NCI-H146 treated with DMSO at 0.1 percent for 48 hours (cell line): Measurements from ENCODE around the gene CNTN5.
"Not testable (repeated sequence)": the region's sequence is repeated elsewhere in the genome, so short reads cannot be mapped to it uniquely, and the experiment has no call there.

Experiments
- DNase-seq: peaks from one replicate; lab custom pipeline; 2025; ENCODE audit not compliant: unreplicated experiment; lab: John Stamatoyannopoulos, UW

CNTN5 gene

GRCh38 chr11:99020352-99021225 is at the start of gene CNTN5:
TSS of gene CNTN5 (plus strand) at chr11:99020949.
- DNase-seq = peak; percentile 94

- no peak for DNase-seq
Observed at GRCh38 chr11:98979205-98979604, 41.5 kb upstream of the CNTN5 start.

GRCh38 chr11:99015634-99016454 is 4.9 kb upstream of the CNTN5 start:
- peak; percentile 61 for DNase-seq

DNA sequence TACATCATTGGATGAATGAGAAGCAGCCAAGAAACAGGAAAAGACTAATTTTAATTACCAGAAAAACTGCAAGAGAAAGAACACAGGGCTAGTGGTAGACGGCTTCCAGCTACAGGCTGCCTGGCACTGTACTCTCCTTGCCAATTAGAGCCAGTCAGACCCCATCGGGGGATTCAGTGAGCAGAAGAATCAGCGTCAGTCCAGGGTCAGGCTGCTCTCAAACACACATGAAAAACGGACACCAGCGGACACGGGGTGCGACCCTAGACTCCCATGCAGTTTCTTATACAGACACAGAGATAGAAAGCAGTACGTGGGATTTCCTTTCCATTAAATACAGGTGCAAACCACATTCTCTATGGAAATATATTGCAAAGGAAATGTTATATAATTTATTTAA is 1.1 kb upstream of the CNTN5 start:
- no peak for DNase-seq

DNA sequence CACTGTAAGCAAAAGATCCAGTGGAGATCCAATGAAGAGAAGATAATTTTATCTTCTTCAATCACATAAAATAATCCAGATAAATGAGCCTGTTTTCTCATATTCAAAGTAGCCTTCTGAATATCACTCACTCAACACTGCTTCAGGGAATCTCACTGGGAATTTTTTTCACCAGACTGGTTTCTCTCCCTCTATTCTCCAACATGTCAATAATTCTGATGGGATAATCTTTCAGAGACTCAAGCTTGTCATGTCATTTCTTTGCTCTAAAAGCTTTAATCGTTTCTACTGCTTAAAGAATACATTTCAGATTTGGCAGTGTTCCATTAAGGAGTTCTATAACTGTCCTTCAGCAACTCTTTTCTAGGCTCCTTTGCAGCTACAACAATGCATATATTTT is 16.3 kb downstream of the CNTN5 start:
- DNase-seq = no peak

GRCh38 chr11:99063331-99063730 is 42.6 kb downstream of the CNTN5 start:
- no peak for DNase-seq

DNA sequence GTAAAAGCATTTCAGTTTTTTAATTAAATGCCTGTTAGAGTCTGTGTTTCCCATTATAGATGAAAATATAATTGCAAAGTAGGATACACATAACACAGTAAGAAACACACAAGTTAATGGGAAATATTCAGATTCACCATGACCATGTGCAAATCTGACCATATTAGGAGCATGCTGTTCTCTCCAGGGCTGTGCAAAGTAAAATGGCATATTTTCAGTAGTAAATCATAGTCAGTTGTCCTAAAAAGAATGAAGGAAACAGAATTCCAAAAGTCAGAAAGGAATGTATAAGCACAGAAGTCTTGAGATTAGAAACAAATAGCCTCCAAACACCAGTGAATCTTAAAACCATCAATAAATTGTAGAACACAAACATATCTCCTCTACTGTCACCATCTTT is 44.4 kb downstream of the CNTN5 start:
- no peak for DNase-seq

DNA sequence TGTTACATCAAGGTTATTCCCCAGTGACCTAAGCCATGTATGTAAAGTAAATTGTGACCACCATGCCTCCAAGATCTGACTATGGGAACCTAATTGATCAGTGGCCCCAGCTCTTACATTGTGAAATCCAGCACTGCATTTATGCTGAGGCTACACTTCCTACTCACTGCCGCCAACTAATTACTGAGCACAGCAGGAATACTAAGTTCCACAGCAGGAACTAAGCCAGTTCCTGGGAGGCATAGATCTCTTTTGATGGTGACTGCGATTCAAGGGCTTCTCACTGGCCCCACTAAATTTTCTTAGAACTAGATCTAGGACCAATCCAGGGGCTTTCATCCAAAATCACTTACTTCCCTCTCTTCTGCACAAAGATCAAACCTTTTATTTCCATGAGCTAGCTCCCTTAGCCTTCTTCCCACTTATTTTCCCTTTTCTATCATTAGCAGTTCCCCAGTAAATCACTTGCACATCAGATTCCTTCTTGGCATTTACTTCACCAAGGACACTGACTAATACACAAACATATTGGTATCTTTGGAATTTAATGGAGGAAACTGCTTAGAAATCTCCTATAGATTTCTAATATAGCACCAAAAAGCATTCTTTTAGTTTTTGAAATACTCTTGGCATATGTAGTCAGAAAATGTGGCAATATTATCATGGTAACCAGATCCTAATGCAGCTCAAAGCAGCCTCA is 46.0 kb downstream of the CNTN5 start:
- peak; percentile 75 for DNase-seq

GRCh38 chr11:99068832-99069231 is 48.1 kb downstream of the CNTN5 start:
- peak; percentile 11 for DNase-seq

DNA sequence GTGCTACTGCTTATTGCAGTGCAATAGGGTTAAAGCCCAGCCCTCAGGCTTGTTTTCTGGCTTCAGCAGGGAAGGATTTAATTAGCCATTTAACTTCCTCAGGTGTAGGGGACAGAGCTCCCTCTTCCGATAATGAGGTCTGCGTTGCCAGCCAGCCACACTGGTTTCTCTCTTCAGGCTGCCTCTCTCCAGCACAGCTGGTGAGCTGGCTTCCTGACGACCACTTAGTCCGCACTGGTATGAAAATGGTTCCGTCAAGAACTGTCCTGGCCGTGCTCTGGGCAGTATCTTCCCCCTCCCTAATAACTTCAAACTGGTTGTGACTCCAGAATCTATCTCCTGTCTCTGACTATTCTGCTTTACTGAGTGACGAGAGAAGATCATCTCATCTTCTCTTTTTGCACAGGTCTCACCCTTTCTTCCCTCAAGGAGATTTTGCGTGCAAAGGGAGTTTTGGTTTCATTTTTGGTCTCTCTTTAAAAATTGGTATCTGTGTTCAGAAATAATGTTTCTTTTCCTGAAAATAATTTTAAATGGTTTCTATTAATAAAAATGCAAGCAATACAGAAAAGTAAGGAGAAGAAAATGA is 49.2 kb downstream of the CNTN5 start:
- DNase-seq = peak; percentile 88

DNA sequence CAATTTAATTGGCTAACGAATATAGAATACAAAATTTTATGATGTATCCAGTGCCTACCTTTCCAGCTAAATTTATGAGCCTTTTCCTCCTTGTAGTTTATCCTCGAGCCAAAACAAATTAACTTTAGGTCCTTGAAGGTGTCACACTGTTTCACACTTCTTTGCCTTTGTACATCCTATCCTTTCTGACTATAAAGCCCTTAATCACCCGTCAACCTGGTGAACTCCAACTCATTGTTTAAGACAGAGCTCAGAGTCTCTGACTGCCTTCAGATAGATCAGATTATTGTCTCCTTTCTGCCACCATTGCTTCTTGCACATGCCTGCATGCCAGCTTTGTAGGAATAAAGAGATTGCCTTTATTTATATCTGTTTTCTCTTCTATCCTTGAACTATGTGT is 58.8 kb downstream of the CNTN5 start:
- DNase-seq = no peak

- no peak for DNase-seq
Observed at GRCh38 chr11:99080154-99080553, 59.4 kb downstream of the CNTN5 start.

GRCh38 chr11:99098258-99098657 is 77.5 kb downstream of the CNTN5 start:
- peak; percentile 41 for DNase-seq

DNA sequence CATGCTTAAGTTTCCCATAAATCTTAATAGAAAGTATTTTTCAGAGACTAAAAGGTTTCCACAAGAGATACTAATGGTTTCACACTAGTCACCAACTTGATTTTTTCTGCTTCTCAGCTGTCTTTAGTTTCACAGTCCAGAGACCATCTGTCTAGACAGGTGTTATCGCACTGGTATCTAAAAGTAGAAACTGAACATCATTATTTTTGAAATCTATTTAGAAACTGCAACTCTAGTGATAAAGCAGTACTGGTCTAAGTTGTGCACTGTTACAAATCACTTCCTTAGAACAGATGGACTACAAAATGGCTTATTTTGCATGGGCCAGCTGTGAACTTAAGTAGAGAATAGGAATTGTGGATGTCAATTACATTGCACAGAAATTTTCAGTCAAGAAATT is 78.0 kb downstream of the CNTN5 start:
- peak; percentile 42 for DNase-seq

DNA sequence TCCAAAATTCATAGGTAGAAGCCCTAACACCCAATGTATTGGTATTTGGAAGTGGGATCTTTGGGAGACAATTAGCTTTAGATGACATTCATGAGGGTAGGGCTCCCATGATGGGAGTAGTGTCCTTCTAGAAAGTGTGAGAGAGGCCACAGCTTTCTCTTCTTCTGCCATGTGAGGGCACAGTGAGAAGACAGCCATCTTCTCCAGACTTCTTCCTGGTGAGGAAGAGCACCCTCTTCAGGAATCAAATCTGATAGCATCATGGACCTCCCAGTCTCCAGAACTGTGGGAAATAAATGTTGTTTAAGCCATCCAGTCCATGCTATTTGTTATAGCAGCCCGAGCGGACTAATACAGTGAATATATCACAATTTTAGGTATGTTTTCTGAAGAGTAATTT is 96.9 kb downstream of the CNTN5 start:
- DNase-seq = no peak

- not testable (repeated sequence) for DNase-seq
Observed at GRCh38 chr11:99133862-99134261, 113.1 kb downstream of the CNTN5 start.

GRCh38 chr11:99135508-99135907 is 114.8 kb downstream of the CNTN5 start:
- DNase-seq = no peak

GRCh38 chr11:99142237-99142636 is 121.5 kb downstream of the CNTN5 start:
- DNase-seq = peak; percentile 51

GRCh38 chr11:99148352-99148751 is 127.6 kb downstream of the CNTN5 start:
- DNase-seq = no peak

DNA sequence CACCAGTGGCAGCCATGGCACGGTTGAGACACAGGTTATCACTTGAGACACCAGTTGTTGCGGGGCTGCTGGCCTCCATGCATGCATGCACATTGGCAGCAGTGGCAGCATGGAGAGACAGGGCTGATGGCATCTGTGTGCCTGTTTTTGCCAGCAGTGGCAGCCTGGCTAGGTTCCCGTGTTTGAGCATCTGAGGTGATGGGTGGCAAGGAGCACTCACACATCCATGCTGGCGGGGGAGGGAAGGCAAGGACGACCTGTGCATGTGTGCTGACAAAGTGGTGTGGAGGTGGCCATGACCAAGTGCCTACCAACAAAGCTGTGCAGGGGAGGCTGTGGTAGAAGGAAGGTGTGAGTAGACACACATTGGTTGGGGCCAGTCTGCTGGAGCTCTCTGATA is 133.5 kb downstream of the CNTN5 start:
- no peak for DNase-seq

- DNase-seq = no peak
Observed at GRCh38 chr11:99160447-99160846, 139.7 kb downstream of the CNTN5 start.
